Calu3 (cell line): ENCODE measurements around the gene GLRX. TPM values are rescaled to one million over a fixed set of nuclear protein-coding genes. Genes with fewer than 3 reads are reported as not detected.

ENCODE experiments used
- BruUV-seq: library from RNA; stranded (reverse); fragments of 400-500 nt; replicated peaks from 2 replicates; lab custom pipeline; 2021; lab: Mats Ljungman, UMichigan
- CTCF ChIA-PET: fragments of 300-600 bp; sonication (Branson Sonifier 250); formaldehyde crosslinking; loops from one replicate; lab custom pipeline; 2022; ENCODE audit warnings: antibody characterized with exemption; lab: Charles Lee
- DNase-seq: peaks from one replicate; pipeline ENCODE4 v3.0.0; 2022
- H3K27ac Mint-ChIP-seq: one replicate; pipeline ENCODE4 v1.8.0; 2022; ENCODE audit warnings: mixed read lengths; ENCODE audit not compliant: unreplicated experiment
- H3K27me3 Mint-ChIP-seq: one replicate; pipeline ENCODE4 v1.8.0; 2022; ENCODE audit warnings: mixed read lengths; ENCODE audit not compliant: unreplicated experiment
- H3K36me3 Mint-ChIP-seq: one replicate; pipeline ENCODE4 v1.8.0; 2022; ENCODE audit warnings: mild to moderate bottlenecking, moderate library complexity, mixed read lengths; ENCODE audit not compliant: insufficient read depth, unreplicated experiment
- H3K4me1 Mint-ChIP-seq: one replicate; pipeline ENCODE4 v1.8.0; 2022; ENCODE audit warnings: mild to moderate bottlenecking, low read depth, mixed read lengths; ENCODE audit not compliant: unreplicated experiment
- H3K4me3 Mint-ChIP-seq: one replicate; pipeline ENCODE4 v1.8.0; 2022; ENCODE audit warnings: mild to moderate bottlenecking, low read depth, moderate library complexity, mixed read lengths; ENCODE audit not compliant: unreplicated experiment
- H3K9me3 Mint-ChIP-seq: one replicate; pipeline ENCODE4 v1.8.0; 2022; ENCODE audit warnings: low read depth, mixed read lengths; ENCODE audit not compliant: unreplicated experiment
- CTCF ChIP-seq: fragments of 200-600 bp; IDR thresholded peaks from one replicate; pipeline ENCODE4 v1.8.0; 2022; ENCODE audit warnings: antibody characterized with exemption; ENCODE audit not compliant: unreplicated experiment
- intact Hi-C: fragments of 100-400 bp; cut with micrococcal nuclease; formaldehyde crosslinking; loops from one replicate; pipeline ENCODE4 v1.10.0; 2022; ENCODE audit not compliant: unreplicated experiment
- total RNA-seq: library from RNA; stranded (reverse); gene quantifications from 2 replicates; pipeline ENCODE4 v1.2.3, GENCODE V29; 2022

The GLRX gene
- total RNA-seq, 1 experiment from 2014 or later = 27.9 TPM

- Mint-ChIP-seq H3K27me3 (no peaks in the 10 kb centered on the region), H3K27ac (no peak overlapping the region), H3K36me3 (peaks cover 25% of the 10 kb centered on the region), H3K9me3 (no peaks in the 10 kb centered on the region), H3K4me3 (no peak overlapping the region), H3K4me1 (no peaks in the 10 kb centered on the region)
- no peak for DNase-seq
- no TSS peak for BruUV-seq
- TF ChIP-seq CTCF = no peak
- CTCF ChIA-PET = interaction anchor here (1.6 to 1.8 kb wide), 6 partner anchors 26 to 66 kb away, joined by 4 to 28 read pairs (median 18); partner anchors contain the start of gene GLRX
- intact Hi-C loops = no loop called here
Measured at GRCh38 chr5:95782181-95782580, 40.3 kb downstream of the GLRX start.

- no peak overlapping the region for H3K27ac Mint-ChIP-seq
- no TSS peak for BruUV-seq
- H3K27me3 Mint-ChIP-seq = no peaks in the 10 kb centered on the region
- peaks cover 22% of the 10 kb centered on the region for H3K36me3 Mint-ChIP-seq
- TF ChIP-seq CTCF = peak; percentile 94
- DNase-seq = peak; percentile 82
- no peaks in the 10 kb centered on the region for H3K4me1 Mint-ChIP-seq
- CTCF ChIA-PET = interaction anchor here (0.6 to 1.8 kb wide), 22 partner anchors 21 to 226 kb away, joined by 3 to 28 read pairs (median 4); partner anchors contain the start of genes ARSK, GLRX and RFESD
- H3K9me3 Mint-ChIP-seq = no peaks in the 10 kb centered on the region
- no peak overlapping the region for H3K4me3 Mint-ChIP-seq
- intact Hi-C loops = loop anchor here (1.0 to 2.0 kb wide), 4 partner anchors 62 to 137 kb away; no protein-coding TSS in a partner anchor
Measured at GRCh38 chr5:95781101-95781583, 41.4 kb downstream of the GLRX start.

- no peaks in the 10 kb centered on the region for H3K27me3 Mint-ChIP-seq
- H3K4me1 Mint-ChIP-seq = no peaks in the 10 kb centered on the region
- CTCF ChIA-PET = interaction anchor here (0.8 to 1.8 kb wide), 18 partner anchors 20 to 225 kb away, joined by 3 to 28 read pairs (median 6); partner anchors contain the start of genes ARSK, GLRX and RFESD
- TF ChIP-seq CTCF = no peak
- H3K9me3 Mint-ChIP-seq = no peaks in the 10 kb centered on the region
- no TSS peak for BruUV-seq
- peaks cover 17% of the 10 kb centered on the region for H3K36me3 Mint-ChIP-seq
- no peak overlapping the region for H3K27ac Mint-ChIP-seq
- H3K4me3 Mint-ChIP-seq = no peak overlapping the region
- no peak for DNase-seq
- intact Hi-C loops = loop anchor here (2.0 kb wide), 1 partner anchor 116 kb away; no protein-coding TSS in a partner anchor
Measured at GRCh38 chr5:95780597-95780996, 41.9 kb downstream of the GLRX start.

- H3K36me3 Mint-ChIP-seq = peaks cover 7% of the 10 kb centered on the region
- CTCF ChIA-PET = no interaction called here
Measured at GRCh38 chr5:95779611-95780010, 42.9 kb downstream of the GLRX start.

More at GRCh38 chr5:95779611-95780010, 42.9 kb downstream of the GLRX start:
- no peak overlapping the region for H3K27ac Mint-ChIP-seq
- H3K4me1 Mint-ChIP-seq = no peaks in the 10 kb centered on the region
- no peak for TF ChIP-seq CTCF
- no peaks in the 10 kb centered on the region for H3K9me3 Mint-ChIP-seq
- DNase-seq = no peak
- intact Hi-C loops = loop anchor here (2.0 kb wide), 1 partner anchor 115 kb away; no protein-coding TSS in a partner anchor
- no peaks in the 10 kb centered on the region for H3K27me3 Mint-ChIP-seq
- BruUV-seq = no TSS peak
- H3K4me3 Mint-ChIP-seq = no peak overlapping the region
